H1 (cell line): ENCODE results near the gene DRC7.

Experiments used
- BRCA1 ChIP-seq: IDR thresholded peaks from 2 replicates; pipeline ENCODE4 v1.6.1; 2012; ENCODE audit warnings: low read depth, low read length, improper control_type of control experiment
- CEBPB ChIP-seq: IDR thresholded peaks from 2 replicates; pipeline ENCODE4 v1.6.1; 2012; ENCODE audit warnings: low read depth, low read length
- CREB1 ChIP-seq: IDR thresholded peaks from 2 replicates; pipeline ENCODE4 v1.6.1; 2012; ENCODE audit warnings: inconsistent platforms
- EGR1 ChIP-seq: IDR thresholded peaks from 2 replicates; pipeline ENCODE4 v1.6.1; 2011; ENCODE audit warnings: low read depth, low read length, borderline replicate concordance
- EP300 ChIP-seq, 2 experiments: IDR thresholded peaks; 1 replicate in 1 of 2; 2 replicates in 1 of 2; pipeline ENCODE4 v1.6.1; 2011 to 2012; ENCODE audit warnings: low read depth in 2 of 2, low read length in 2 of 2, mild to moderate bottlenecking in 2 of 2, borderline replicate concordance in 1 of 2, inconsistent platforms in 1 of 2, moderate library complexity in 1 of 2
- EZH2 ChIP-seq: fragments of 200-600 bp; sonication (generic); IDR thresholded peaks from 2 replicates; pipeline ENCODE4 v1.7.1; 2012; ENCODE audit warnings: low read depth, mild to moderate bottlenecking, moderate library complexity, low read length, inconsistent platforms; ENCODE audit not compliant: severe bottlenecking
- POLR2A ChIP-seq, 2 experiments: IDR thresholded peaks; 1 replicate in 1 of 2; 2 replicates in 1 of 2; pipeline ENCODE4 v1.6.1; 2011; ENCODE audit warnings: low read depth in 2 of 2, low read length in 2 of 2, mild to moderate bottlenecking in 2 of 2; ENCODE audit errors: control extremely low read depth in 1 of 2
- SP2 ChIP-seq: IDR thresholded peaks from 2 replicates; pipeline ENCODE4 v1.6.1; 2012; ENCODE audit warnings: mild to moderate bottlenecking, low read length, inconsistent platforms
- SUZ12 ChIP-seq: fragments of 200-600 bp; sonication (generic); IDR thresholded peaks from 2 replicates; pipeline ENCODE4 v1.6.1; 2012; ENCODE audit warnings: mild to moderate bottlenecking, inconsistent platforms, low read length, moderate library complexity, mixed read lengths
- TF ChIP-seq, protein P1 (sequence below), 3 experiments: IDR thresholded peaks; 1 replicate in 2 of 3; 2 replicates in 1 of 3; pipeline versions ENCODE4 v1.5.1 to v1.6.1; 2011; ENCODE audit warnings: low read length in 3 of 3, mild to moderate bottlenecking in 3 of 3, inconsistent platforms in 2 of 3, low read depth in 1 of 3, moderate library complexity in 1 of 3; ENCODE audit not compliant: insufficient read depth in 1 of 3; ENCODE audit errors: control extremely low read depth in 1 of 3

DNA sequence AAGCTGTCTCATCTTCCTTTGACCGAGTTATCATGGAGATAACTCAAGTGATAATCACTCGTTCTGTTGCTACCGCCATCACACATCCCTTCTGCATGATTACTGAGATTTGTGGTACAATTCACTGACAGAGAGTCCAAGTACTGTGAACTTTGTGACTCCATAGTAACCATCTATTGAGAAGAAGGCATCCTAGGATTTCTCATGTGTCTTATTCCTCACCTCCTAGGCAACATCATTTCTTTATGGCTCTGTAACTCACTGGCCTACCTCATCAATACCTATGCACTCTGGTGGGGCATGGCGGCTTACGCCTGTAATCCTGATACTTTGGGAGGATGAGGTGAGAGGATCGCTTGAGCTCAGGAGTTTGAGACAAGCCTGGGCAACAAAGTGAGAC, 19.4 kb downstream of the DRC7 start:
- TF ChIP-seq SUZ12 (no peak), POLR2A (IDR thresholded peaks at IDR 0.05; ENCODE audit: control extremely low read depth in 1 of 2, low read depth in 2 of 2, low read length in 2 of 2) (no peak), CEBPB (no peak), BRCA1 (no peak), EZH2 (no peak), EGR1 (no peak), CREB1 (no peak), SP2 (no peak), EP300 (IDR thresholded peaks at IDR 0.05; ENCODE audit: borderline replicate concordance in 1 of 2, low read depth in 2 of 2, low read length in 2 of 2) (no peak)
- TF ChIP-seq, protein P1, sequence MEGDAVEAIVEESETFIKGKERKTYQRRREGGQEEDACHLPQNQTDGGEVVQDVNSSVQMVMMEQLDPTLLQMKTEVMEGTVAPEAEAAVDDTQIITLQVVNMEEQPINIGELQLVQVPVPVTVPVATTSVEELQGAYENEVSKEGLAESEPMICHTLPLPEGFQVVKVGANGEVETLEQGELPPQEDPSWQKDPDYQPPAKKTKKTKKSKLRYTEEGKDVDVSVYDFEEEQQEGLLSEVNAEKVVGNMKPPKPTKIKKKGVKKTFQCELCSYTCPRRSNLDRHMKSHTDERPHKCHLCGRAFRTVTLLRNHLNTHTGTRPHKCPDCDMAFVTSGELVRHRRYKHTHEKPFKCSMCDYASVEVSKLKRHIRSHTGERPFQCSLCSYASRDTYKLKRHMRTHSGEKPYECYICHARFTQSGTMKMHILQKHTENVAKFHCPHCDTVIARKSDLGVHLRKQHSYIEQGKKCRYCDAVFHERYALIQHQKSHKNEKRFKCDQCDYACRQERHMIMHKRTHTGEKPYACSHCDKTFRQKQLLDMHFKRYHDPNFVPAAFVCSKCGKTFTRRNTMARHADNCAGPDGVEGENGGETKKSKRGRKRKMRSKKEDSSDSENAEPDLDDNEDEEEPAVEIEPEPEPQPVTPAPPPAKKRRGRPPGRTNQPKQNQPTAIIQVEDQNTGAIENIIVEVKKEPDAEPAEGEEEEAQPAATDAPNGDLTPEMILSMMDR (IDR thresholded peaks at IDR 0.05; ENCODE audit: control extremely low read depth in 1 of 3, insufficient read depth in 1 of 3, low read depth in 1 of 3, low read length in 3 of 3) = no peak
